H1 (cell line): ENCODE measurements around the gene LYPD6. TPM values are rescaled to one million over a fixed set of nuclear protein-coding genes. Genes with fewer than 3 reads are reported as not detected.

ENCODE experiments used
- CTCF ChIA-PET: fragments of 300-600 bp; sonication (Branson Sonifier 250); formaldehyde crosslinking; loops from one replicate; lab custom pipeline; 2021; ENCODE audit not compliant: partially characterized antibody; lab: Charles Lee
- POLR2A ChIA-PET: fragments of 300-600 bp; sonication (Branson Sonifier 250); formaldehyde crosslinking; loops from one replicate; lab custom pipeline; 2021; ENCODE audit warnings: inconsistent platforms; ENCODE audit not compliant: partially characterized antibody; lab: Charles Lee
- DNase-seq, 2 experiments: peaks; one replicate each; pipeline versions ENCODE4 v3.0.0 to v3.0.0-alpha.2; 2010 to 2022; ENCODE audit warnings: low spot score in 2 of 2, low read depth in 1 of 2, mixed read lengths in 1 of 2
- FAIRE-seq: peaks from 2 replicates; lab custom pipeline; 2011; peaks lifted over from hg19 to GRCh38; lab: Jason Lieb, UNC
- H2AFZ ChIP-seq: 2 replicates; pipeline ENCODE4 v1.8.1; 2012; ENCODE audit warnings: low read length, inconsistent platforms
- H2AK5ac ChIP-seq: 2 replicates; pipeline ENCODE4 v1.6.1; 2013; ENCODE audit warnings: low read depth, low read length
- H2BK120ac ChIP-seq: replicated peaks from 2 replicates; pipeline ENCODE3; 2013; ENCODE audit warnings: low read depth, low read length, inconsistent platforms
- H2BK12ac ChIP-seq: 2 replicates; pipeline ENCODE4 v1.6.1; 2013; ENCODE audit warnings: low read depth, low read length
- H2BK15ac ChIP-seq: 2 replicates; pipeline ENCODE4 v1.6.1; 2013; ENCODE audit warnings: low read length
- H2BK20ac ChIP-seq: 2 replicates; pipeline ENCODE4 v1.6.1; 2013; ENCODE audit warnings: low read length
- H2BK5ac ChIP-seq: 2 replicates; pipeline ENCODE4 v1.6.1; 2013; ENCODE audit warnings: low read depth, low read length
- H3K14ac ChIP-seq: 2 replicates; pipeline ENCODE4 v1.6.1; 2013; ENCODE audit warnings: inconsistent platforms; ENCODE audit not compliant: insufficient read length
- H3K18ac ChIP-seq: 2 replicates; pipeline ENCODE4 v1.6.1; 2013; ENCODE audit warnings: low read length; ENCODE audit errors: extremely low read depth
- H3K23ac ChIP-seq: 2 replicates; pipeline ENCODE4 v1.6.1; 2013; ENCODE audit warnings: inconsistent platforms; ENCODE audit not compliant: insufficient read length
- H3K23me2 ChIP-seq: 2 replicates; pipeline ENCODE4 v1.6.1; 2013; ENCODE audit warnings: low read depth, low read length
- H3K27ac ChIP-seq: 2 replicates; pipeline ENCODE4 v1.6.1; 2011; ENCODE audit warnings: low read depth, low read length, inconsistent platforms
- H3K27me3 ChIP-seq, 4 experiments: replicated peaks in 1 of 4; 1 replicate in 1 of 4; 2 replicates in 3 of 4; pipeline versions ENCODE4 v1.6.1 to v1.8.1; 2011 to 2013; ENCODE audit warnings: low read length in 3 of 4, mild to moderate bottlenecking in 3 of 4, inconsistent platforms in 2 of 4, mixed read lengths in 2 of 4, moderate library complexity in 1 of 4; ENCODE audit not compliant: control insufficient read depth in 3 of 4, insufficient read depth in 3 of 4; ENCODE audit errors: extremely low read depth in 1 of 4
- H3K36me3 ChIP-seq, 4 experiments: 2 replicates each; pipeline versions ENCODE4 v1.6.1 to v1.8.1; 2011 to 2013; ENCODE audit warnings: mild to moderate bottlenecking in 4 of 4, low read length in 3 of 4, moderate library complexity in 2 of 4, control low read depth in 1 of 4, inconsistent platforms in 1 of 4; ENCODE audit not compliant: insufficient read depth in 4 of 4, control insufficient read depth in 2 of 4
- H3K4ac ChIP-seq: replicated peaks from 2 replicates; pipeline ENCODE3; 2013; ENCODE audit warnings: low read length, low read depth, mixed read lengths, inconsistent platforms; ENCODE audit not compliant: insufficient read length
- H3K4me1 ChIP-seq, 4 experiments: replicated peaks in 1 of 4; 1 replicate in 1 of 4; 2 replicates in 3 of 4; pipeline versions ENCODE4 v1.6.1 to v1.8.1; 2011 to 2013; ENCODE audit warnings: low read length in 3 of 4, inconsistent platforms in 2 of 4, mixed read lengths in 1 of 4; ENCODE audit not compliant: insufficient read depth in 4 of 4, control insufficient read depth in 3 of 4
- H3K4me2 ChIP-seq, 2 experiments: 2 replicates each; pipeline versions ENCODE4 v1.6.1 to v1.8.1; 2011 to 2013; ENCODE audit warnings: low read depth in 2 of 2, low read length in 2 of 2, control low read depth in 1 of 2, inconsistent platforms in 1 of 2, mild to moderate bottlenecking in 1 of 2; ENCODE audit not compliant: insufficient read depth in 1 of 2
- H3K4me3 ChIP-seq, 4 experiments: fragments of 200-600, 300-600 bp in 1 of 4; sonication (generic), shearing (Covaris generic), sonication (Bioruptor Twin) in 1 of 4; 2 replicates each; pipeline versions ENCODE4 v1.5.1 to v1.8.1; 2011 to 2016; ENCODE audit warnings: low read length in 4 of 4, low read depth in 3 of 4, control low read depth in 2 of 4, inconsistent platforms in 2 of 4, mild to moderate bottlenecking in 2 of 4, mixed read lengths in 1 of 4, moderate library complexity in 1 of 4; ENCODE audit not compliant: insufficient read depth in 2 of 4; ENCODE audit errors: extremely low read depth in 1 of 4
- H3K56ac ChIP-seq: replicated peaks from 2 replicates; pipeline ENCODE3; 2013; ENCODE audit warnings: low read depth, mild to moderate bottlenecking, mixed read lengths, low read length, inconsistent platforms; ENCODE audit not compliant: insufficient read length
- H3K79me1 ChIP-seq: 2 replicates; pipeline ENCODE4 v1.6.1; 2013; ENCODE audit warnings: low read depth, low read length, control low read depth
- H3K79me2 ChIP-seq, 2 experiments: 2 replicates each; pipeline versions ENCODE4 v1.6.1 to v1.8.1; 2012 to 2013; ENCODE audit warnings: low read length in 2 of 2, mild to moderate bottlenecking in 2 of 2, inconsistent platforms in 1 of 2; ENCODE audit not compliant: insufficient read depth in 2 of 2, control insufficient read depth in 1 of 2
- H3K9ac ChIP-seq, 4 experiments: replicated peaks in 1 of 4; 1 replicate in 1 of 4; 2 replicates in 3 of 4; pipeline versions ENCODE4 v1.6.1 to v1.8.1; 2011 to 2013; ENCODE audit warnings: low read depth in 3 of 4, low read length in 3 of 4, control low read depth in 2 of 4, mild to moderate bottlenecking in 2 of 4, moderate library complexity in 2 of 4, inconsistent platforms in 1 of 4; ENCODE audit errors: extremely low read depth in 1 of 4
- H3K9me3 ChIP-seq, 2 experiments: 2 replicates each; pipeline versions ENCODE4 v1.6.1 to v1.8.1; 2012 to 2013; ENCODE audit warnings: mild to moderate bottlenecking in 2 of 2, moderate library complexity in 2 of 2, control low read depth in 1 of 2, inconsistent platforms in 1 of 2, low read depth in 1 of 2, low read length in 1 of 2, mixed read lengths in 1 of 2; ENCODE audit not compliant: insufficient read depth in 2 of 2
- H4K20me1 ChIP-seq, 2 experiments: replicated peaks in 1 of 2; 2 replicates each; pipeline versions ENCODE3 to v1.8.1; 2011 to 2013; ENCODE audit warnings: inconsistent platforms in 2 of 2, low read length in 2 of 2, mild to moderate bottlenecking in 1 of 2; ENCODE audit not compliant: insufficient read depth in 2 of 2, control insufficient read depth in 1 of 2
- H4K5ac ChIP-seq: 2 replicates; pipeline ENCODE4 v1.6.1; 2013; ENCODE audit warnings: low read length, low read depth, mixed read lengths, inconsistent platforms; ENCODE audit not compliant: insufficient read length
- H4K8ac ChIP-seq: 2 replicates; pipeline ENCODE4 v1.8.0; 2013; ENCODE audit warnings: mild to moderate bottlenecking, moderate library complexity, low read length, inconsistent platforms; ENCODE audit not compliant: insufficient read depth; ENCODE audit errors: extremely low read depth
- H4K91ac ChIP-seq: replicated peaks from 2 replicates; pipeline ENCODE3; 2013; ENCODE audit warnings: low read length, mixed read lengths, inconsistent platforms; ENCODE audit not compliant: insufficient read length
- ATF3 ChIP-seq: IDR thresholded peaks from 2 replicates; pipeline ENCODE4 v1.6.1; 2011; ENCODE audit warnings: low read depth, mild to moderate bottlenecking, low read length; ENCODE audit not compliant: insufficient read depth
- CHD2 ChIP-seq: IDR thresholded peaks from 2 replicates; pipeline ENCODE4 v1.6.1; 2012; ENCODE audit warnings: low read length, improper control_type of control experiment
- CTCF ChIP-seq, 3 experiments: IDR thresholded peaks; 1 replicate in 2 of 3; 2 replicates in 1 of 3; pipeline versions ENCODE4 v1.5.1 to v1.6.1; 2011; ENCODE audit warnings: low read length in 3 of 3, mild to moderate bottlenecking in 3 of 3, inconsistent platforms in 2 of 3, low read depth in 1 of 3, moderate library complexity in 1 of 3; ENCODE audit not compliant: insufficient read depth in 1 of 3; ENCODE audit errors: control extremely low read depth in 1 of 3
- FOSL1 ChIP-seq: IDR thresholded peaks from 2 replicates; pipeline ENCODE4 v1.6.1; 2011; ENCODE audit warnings: mild to moderate bottlenecking, low read depth, low read length, moderate library complexity; ENCODE audit not compliant: insufficient read depth
- PHF8 ChIP-seq: fragments of 200-600 bp; sonication (generic); conservative IDR thresholded peaks from 2 replicates; pipeline ENCODE4 v1.7.1; 2012; ENCODE audit warnings: low read depth, mild to moderate bottlenecking, inconsistent platforms, low read length, moderate library complexity
- POLR2A ChIP-seq, 2 experiments: IDR thresholded peaks; 1 replicate in 1 of 2; 2 replicates in 1 of 2; pipeline ENCODE4 v1.6.1; 2011; ENCODE audit warnings: low read depth in 2 of 2, low read length in 2 of 2, mild to moderate bottlenecking in 2 of 2; ENCODE audit errors: control extremely low read depth in 1 of 2
- RBBP5 ChIP-seq: IDR thresholded peaks from 2 replicates; pipeline ENCODE4 v1.7.1; 2012; ENCODE audit warnings: low read depth, mild to moderate bottlenecking, inconsistent platforms, low read length, moderate library complexity, borderline replicate concordance
- TAF7 ChIP-seq: optimal IDR thresholded peaks from 2 replicates; pipeline ENCODE3; 2011; ENCODE audit warnings: low read depth, mild to moderate bottlenecking, inconsistent platforms, low read length, moderate library complexity, borderline replicate concordance
- TBP ChIP-seq: IDR thresholded peaks from 2 replicates; pipeline ENCODE4 v1.6.1; 2011; ENCODE audit warnings: low read depth, low read length, improper control_type of control experiment
- USF2 ChIP-seq: IDR thresholded peaks from 2 replicates; pipeline ENCODE4 v1.6.1; 2011; ENCODE audit warnings: low read length, improper control_type of control experiment
- WGBS, 2 experiments: shearing (Covaris generic) in 1 of 2; methylation state at CpG; one replicate each; pipeline versions ENCODE4 v1.1.6 to v1.1.7; 2013 to 2015; ENCODE audit warnings: low lambda C conversion rate in 2 of 2, mixed read lengths in 2 of 2, inconsistent platforms in 1 of 2, low coverage in 1 of 2, missing lambda C conversion rate in 1 of 2; ENCODE audit not compliant: insufficient replicate concordance in 2 of 2, insufficient coverage in 1 of 2, insufficient read length in 1 of 2; ENCODE audit errors: extremely low coverage in 1 of 2, missing lambda C conversion rate in 1 of 2; 5-methylcytosine and 5-hydroxymethylcytosine counted together
- polyA plus RNA-seq, 7 experiments: library from polyadenylated mRNA; depleted of rRNA in 3 of 7; stranded (reverse) in 5 of 7; unstranded in 2 of 7; fragments of >200 nt in 5 of 7; fragments of 200-250 nt in 2 of 7; gene quantifications; 1 replicate in 5 of 7; 2 replicates in 1 of 7; 4 replicates in 1 of 7; pipeline versions ENCODE4 v1.2.1 to v1.2.3, GENCODE V29; 2011 to 2013; ENCODE audit warnings: missing spikeins in 2 of 7, mixed read lengths in 2 of 7
- total RNA-seq: library from RNA; stranded (reverse); fragmentation: NEBNext Ultra II Directional; extraction: Animal tissue kit (Norgen Biotek cat#: 25700); gene quantifications from 2 replicates; pipeline ENCODE4 v1.2.1, GENCODE V29; 2021

The LYPD6 gene
- total and polyA plus RNA-seq, 2 of the 8 experiments (the other 6 are each of a cell fraction or from before 2014, with no cell fraction given), result 5.6 to 8.9 TPM

- Histone ChIP-seq H3K27ac (no peak overlapping the region), H4K91ac (no peak overlapping the region), H3K27me3 (no peaks in the 10 kb centered on the region; a peak in 3 of 7 replicates), H3K56ac (no peak overlapping the region), H2BK15ac (no peak overlapping the region), H3K23me2 (peaks cover 14% of the 10 kb centered on the region; the same call in 1 of the 2 replicates), H3K14ac (no peak overlapping the region), H2AFZ (no peak overlapping the region), H2BK120ac (no peak overlapping the region), H3K4me1 (peaks cover 0 to 7% (median 3%) of the 10 kb centered on the region in 4 experiments; a peak in 1 of 7 replicates), H3K23ac (no peak overlapping the region), H2BK5ac (no peak overlapping the region), H4K20me1 (no peaks in the 10 kb centered on the region), H3K4me3 (no peak overlapping the region), H3K9ac (no peak overlapping the region), H3K79me1 (no peaks in the 10 kb centered on the region), H2BK12ac (no peak overlapping the region), H3K79me2 (peaks cover 0 to 8% of the 10 kb centered on the region in 2 experiments; a peak in 2 of 4 replicates), H3K18ac (no peak overlapping the region), H4K8ac (no peak overlapping the region), H2AK5ac (no peak overlapping the region), H3K36me3 (no peaks in the 10 kb centered on the region), H3K4ac (no peak overlapping the region), H3K9me3 (no peaks in the 10 kb centered on the region), H4K5ac (no peak overlapping the region), H3K4me2 (no peak overlapping the region), H2BK20ac (no peak overlapping the region)
- POLR2A ChIA-PET, result no interaction called here
- FAIRE-seq (no peak), DNase-seq (no peak)
- CTCF ChIA-PET, result interaction anchor here (1.3 kb wide), 1 partner anchor 21 kb away, joined by 3 read pairs; no protein-coding TSS in a partner anchor
- WGBS, 2 experiments, result 81% methylated on average over 2 of the region's 2 CpGs; no CpG with 5 or more reads in 1 of the 2 experiments
- TF ChIP-seq CHD2 (no peak), CTCF (IDR thresholded peaks at IDR 0.05; ENCODE audit: control extremely low read depth in 1 of 3, insufficient read depth in 1 of 3, low read depth in 1 of 3, low read length in 3 of 3) (no peak), FOSL1 (no peak), ATF3 (no peak), TBP (no peak), TAF7 (no peak), USF2 (no peak), PHF8 (no peak), RBBP5 (no peak), POLR2A (IDR thresholded peaks at IDR 0.05; ENCODE audit: control extremely low read depth in 1 of 2, low read depth in 2 of 2, low read length in 2 of 2) (no peak)
Observed at GRCh38 chr2:149334156-149334555, 3.8 kb downstream of the LYPD6 start.
